HepG2 (cell line): Measurements from ENCODE around the gene OTUD7B.

Experiments
- MTF1 ChIP-seq: sonication (generic); formaldehyde crosslinking; IDR thresholded peaks from 2 replicates; pipeline ENCODE4 v1.5.0; 2020; ENCODE audit warnings: missing genetic modification reagents
- SIN3A ChIP-seq: IDR thresholded peaks from 2 replicates; pipeline ENCODE4 v1.6.1; 2011; ENCODE audit warnings: low read depth, mild to moderate bottlenecking, control low read depth, low read length, borderline replicate concordance
- YY1 ChIP-seq: IDR thresholded peaks from 2 replicates; pipeline ENCODE4 v1.6.1; 2011; ENCODE audit warnings: low read length, low read depth, moderate library complexity, mild to moderate bottlenecking; ENCODE audit not compliant: insufficient read depth, insufficient replicate concordance
- TF ChIP-seq, protein P1 (sequence below): sonication (generic); formaldehyde crosslinking; IDR thresholded peaks from 2 replicates; pipeline ENCODE4 v1.8.0; 2022; ENCODE audit warnings: mild to moderate bottlenecking, missing genetic modification reagents; ENCODE audit not compliant: insufficient replicate concordance

DNA sequence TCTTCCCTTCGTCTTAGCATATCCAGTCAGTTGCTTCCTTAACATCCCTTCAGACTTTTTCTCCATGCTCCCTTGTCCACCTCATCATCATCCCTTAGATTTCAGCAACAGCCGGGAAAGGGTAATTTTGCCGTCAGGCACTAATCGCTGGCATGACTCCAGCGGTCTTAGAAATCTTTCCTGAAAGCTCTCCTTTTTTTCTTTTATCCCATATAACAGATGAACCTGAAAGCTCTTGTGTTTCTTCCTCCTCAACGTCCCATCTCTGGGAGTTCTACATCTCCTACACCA is 121.6 kb downstream of the OTUD7B start:
- TF ChIP-seq, protein P1, sequence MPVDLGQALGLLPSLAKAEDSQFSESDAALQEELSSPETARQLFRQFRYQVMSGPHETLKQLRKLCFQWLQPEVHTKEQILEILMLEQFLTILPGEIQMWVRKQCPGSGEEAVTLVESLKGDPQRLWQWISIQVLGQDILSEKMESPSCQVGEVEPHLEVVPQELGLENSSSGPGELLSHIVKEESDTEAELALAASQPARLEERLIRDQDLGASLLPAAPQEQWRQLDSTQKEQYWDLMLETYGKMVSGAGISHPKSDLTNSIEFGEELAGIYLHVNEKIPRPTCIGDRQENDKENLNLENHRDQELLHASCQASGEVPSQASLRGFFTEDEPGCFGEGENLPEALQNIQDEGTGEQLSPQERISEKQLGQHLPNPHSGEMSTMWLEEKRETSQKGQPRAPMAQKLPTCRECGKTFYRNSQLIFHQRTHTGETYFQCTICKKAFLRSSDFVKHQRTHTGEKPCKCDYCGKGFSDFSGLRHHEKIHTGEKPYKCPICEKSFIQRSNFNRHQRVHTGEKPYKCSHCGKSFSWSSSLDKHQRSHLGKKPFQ (CRISPR knock-in tag), result no peak
- TF ChIP-seq SIN3A (no peak), MTF1 (CRISPR knock-in tag) (no peak), YY1 (no peak)
